Hematopoietic multipotent progenitor cell treated with erythropoietin and hydrocortisone succinate and interleukin-3 and kit ligand, for 15 days (in vitro differentiated cells): ENCODE results near the gene NOL3.

ENCODE experiments used
- DNase-seq: peaks from one replicate; pipeline ENCODE4 v3.0.0-alpha.2; 2015; ENCODE audit warnings: low spot score

NOL3 gene

GRCh38 chr16:67155295-67156142 is 14.8 kb upstream of the NOL3 start:
- DNase-seq, result peak; percentile 78

- DNase-seq, result no peak
These were observed 14.0 kb upstream of the NOL3 start for GRCh38 chr16:67156143-67156844.

- DNase-seq, result no peak
These were observed 13.1 kb upstream of the NOL3 start for GRCh38 chr16:67157106-67157748.

DNA sequence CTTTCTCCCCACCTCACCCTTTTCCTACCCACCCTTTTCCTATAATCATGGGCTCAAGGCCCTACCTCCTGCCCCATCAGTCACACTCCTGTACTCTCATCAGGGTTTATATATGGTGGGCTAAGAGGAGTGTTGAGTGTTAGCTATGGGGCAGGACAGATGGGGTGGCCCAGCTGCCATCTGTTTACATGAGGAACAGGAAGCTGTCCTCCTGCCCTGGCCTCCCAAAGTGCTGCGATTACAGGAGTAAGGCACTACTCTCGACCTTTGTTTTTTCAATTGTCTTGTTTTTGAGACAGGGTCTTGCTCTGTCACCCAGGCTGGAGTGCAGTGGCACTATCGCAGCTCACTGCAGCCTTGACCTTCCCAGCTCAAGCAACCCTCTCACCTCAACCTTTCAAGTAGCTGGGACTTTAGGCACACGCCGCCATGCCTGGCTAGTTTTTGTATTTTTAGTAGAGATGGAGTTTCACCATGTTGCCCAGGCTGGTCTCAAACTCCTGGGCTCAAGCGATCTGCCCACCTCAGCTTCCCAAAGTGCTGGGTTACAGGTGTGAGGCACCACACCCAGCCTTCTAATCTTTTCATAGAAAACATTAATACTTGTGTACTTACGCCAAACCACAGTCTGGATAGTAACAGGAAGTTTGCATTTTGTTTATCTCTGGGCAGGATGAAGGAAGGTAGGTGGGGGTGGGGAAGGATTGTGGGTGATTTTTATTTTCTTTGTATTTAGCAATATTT is 12.3 kb upstream of the NOL3 start:
- DNase-seq, result no peak

DNA sequence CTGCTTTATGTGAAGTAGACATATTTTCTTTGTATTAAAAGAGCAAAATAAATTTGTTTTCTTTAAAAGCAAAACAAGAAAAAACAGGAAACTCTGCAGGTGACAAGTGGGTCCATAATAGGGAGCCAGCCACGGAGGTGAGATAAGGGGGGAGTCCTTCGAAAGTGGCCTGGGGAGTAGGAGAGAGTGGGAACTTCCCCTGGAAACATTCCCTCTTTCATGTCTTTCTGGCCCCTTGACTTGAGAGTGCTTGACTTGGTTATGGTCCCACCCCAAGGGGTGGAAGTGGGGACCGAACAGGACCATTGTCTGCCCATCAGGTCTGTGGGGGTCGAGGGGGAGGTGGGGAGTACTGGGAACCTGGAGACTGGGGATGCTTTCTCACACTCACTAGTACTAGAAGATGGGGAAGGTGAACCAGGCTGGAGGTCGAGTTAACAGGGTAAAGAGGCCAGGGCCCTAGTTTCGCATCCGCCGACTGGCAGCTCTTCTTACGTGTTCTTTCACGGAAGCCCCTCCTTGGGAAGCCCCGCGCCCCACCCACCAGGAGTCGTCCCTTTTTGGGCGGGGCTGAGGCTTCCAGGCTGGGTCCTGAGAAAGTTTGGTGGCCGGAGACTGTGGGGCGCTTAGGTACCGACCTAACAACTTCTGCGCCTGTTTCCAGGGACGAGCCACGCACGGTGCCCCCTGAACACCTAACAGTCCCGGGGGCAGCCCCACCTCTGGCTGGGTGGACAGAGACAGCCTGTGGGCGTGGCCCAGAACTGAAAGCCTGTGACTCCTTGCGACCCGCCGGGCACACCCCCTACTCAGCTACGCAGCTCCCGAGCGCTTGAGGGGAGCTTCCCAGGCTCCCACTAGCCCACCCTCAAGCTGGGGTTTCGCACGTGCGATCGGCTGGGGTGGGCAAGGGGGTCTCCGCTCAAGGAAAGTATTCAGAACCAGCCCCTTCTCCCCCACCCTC is 11.4 kb upstream of the NOL3 start:
- peak; percentile 36 for DNase-seq

- DNase-seq, result no peak
These were observed 8.7 kb upstream of the NOL3 start for GRCh38 chr16:67161595-67162058.

DNA sequence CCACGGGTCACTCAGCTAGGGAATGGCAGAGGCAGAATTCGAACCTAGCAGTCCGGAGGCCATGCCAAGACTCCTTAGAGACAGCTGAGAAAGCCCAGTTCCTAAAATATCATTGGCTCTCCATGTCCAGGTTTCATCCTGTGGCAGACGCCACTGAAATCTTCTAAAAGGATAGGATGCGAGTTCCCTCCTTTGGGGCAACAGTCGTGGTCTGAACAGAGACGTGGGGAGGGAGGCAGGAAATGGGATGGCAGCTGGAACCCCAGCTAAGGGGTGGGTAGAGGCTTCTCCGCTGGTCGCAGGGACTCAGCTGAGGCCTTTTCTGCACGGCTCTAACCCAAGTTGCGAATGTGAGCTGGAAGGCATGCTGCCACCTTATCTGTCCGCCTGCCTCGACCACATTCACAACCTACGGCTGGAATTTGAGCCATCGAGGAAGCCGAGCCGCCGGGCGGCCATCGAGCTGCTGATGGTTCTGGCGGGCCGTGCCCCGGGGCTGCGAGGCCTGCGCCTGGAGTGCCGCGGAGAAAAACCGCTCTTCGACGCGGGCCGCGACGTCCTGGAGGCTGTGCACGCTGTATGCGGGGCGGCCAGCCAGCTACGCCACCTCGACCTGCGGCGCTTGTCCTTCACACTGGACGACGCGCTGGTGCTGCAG is 7.7 kb upstream of the NOL3 start:
- no peak for DNase-seq

GRCh38 chr16:67163164-67163998 is 7.0 kb upstream of the NOL3 start:
- no peak for DNase-seq

DNA sequence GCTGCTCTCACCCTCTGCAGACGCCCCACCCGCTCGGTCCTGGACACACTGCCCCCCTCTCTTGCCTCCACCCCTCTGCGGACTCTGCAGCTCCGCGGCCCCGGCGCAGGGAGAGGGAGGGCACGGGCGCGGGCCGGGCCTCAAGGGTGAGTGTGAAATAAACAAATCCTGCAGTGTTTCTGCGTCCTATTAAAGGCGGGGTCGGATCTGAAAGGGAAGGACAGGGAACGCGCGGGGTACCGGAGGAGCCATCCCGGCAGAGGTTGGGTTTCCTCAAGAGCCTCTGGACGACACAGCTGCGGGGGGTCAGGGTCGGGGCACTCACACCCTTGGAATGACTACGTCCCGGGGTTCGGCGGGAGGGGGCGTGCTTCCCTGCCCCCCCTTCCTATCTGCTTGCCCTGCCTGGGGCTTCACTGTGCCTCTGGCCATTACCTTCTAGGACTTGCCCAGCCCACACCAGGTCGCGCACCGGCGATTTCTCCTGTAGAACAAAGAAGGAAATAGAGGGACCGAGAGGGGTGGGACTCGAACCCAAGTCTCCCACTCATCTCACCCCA is 6.3 kb upstream of the NOL3 start:
- no peak for DNase-seq

- DNase-seq, result no peak
These were observed 5.7 kb upstream of the NOL3 start, which contains the start of gene HSF4 for GRCh38 chr16:67164599-67165061. Gene HSF4 (plus strand): TSS chr16:67164745. CDS start chr16:67164812, 67 bp downstream.

DNA sequence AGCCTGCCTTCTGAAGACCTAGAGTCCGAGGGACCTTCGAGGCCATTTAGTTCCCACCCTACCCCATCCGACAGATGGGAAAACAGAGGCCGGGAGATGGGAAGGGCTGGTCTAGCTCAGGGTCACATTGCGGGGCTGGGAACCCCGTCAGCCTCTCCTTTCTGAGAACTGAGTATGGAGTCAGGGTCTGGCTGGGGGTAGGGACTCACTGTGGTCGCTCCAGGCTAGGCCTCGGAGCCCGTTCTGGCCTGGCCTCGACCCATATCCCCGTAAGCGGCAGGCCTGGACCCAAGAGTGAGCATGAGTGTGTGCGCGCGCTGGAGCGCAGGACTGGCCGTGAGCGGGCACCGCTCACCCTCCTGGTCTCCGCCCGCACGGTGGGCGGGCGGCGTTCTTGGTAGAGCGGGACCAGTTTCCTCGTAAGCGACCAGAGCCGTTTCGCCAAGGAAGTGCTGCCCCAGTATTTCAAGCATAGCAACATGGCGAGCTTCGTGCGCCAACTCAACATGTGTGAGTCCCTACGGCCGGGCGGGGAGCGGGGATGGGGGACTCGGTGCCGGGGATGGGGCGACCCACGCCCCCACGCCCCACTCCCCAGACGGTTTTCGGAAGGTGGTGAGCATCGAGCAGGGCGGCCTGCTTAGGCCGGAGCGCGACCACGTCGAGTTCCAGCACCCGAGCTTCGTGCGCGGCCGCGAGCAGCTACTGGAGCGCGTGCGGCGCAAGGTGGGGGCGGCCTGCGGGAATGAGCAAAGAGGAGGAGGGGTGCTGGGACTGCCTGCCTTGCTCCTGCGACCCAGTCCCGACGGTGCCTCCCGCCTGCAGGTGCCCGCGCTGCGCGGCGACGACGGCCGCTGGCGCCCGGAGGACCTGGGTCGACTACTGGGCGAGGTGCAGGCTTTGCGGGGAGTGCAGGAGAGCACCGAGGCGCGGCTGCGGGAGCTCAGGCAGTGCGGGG is 4.9 kb upstream of the NOL3 start:
- no peak for DNase-seq

- no peak for DNase-seq
These were observed 4.2 kb upstream of the NOL3 start for GRCh38 chr16:67166110-67166547.

- DNase-seq, result no peak
These were observed 3.7 kb upstream of the NOL3 start for GRCh38 chr16:67166598-67167168.

DNA sequence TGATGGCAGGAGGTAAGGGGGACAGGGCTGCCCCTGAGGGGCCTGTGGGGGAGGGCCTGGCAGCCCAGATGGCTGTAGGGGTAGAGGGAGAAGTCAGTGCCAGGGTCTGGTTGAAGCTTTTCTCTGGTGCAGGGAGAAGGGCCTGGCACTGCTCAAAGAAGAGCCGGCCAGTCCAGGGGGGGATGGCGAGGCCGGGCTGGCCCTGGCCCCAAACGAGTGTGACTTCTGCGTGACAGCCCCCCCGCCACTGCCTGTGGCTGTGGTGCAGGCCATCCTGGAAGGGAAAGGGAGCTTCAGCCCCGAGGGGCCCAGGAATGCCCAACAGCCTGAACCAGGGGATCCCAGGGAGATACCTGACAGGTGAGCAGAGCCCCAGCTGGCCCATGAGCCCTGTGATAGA is 2.8 kb upstream of the NOL3 start:
- DNase-seq, result no peak

- DNase-seq, result no peak
These were observed 1.3 kb upstream of the NOL3 start for GRCh38 chr16:67169011-67169451.

GRCh38 chr16:67169642-67170167 is 633 bp upstream of the NOL3 start:
- DNase-seq, result peak; percentile 37
